Spleen (tissue), 13 donors: ENCODE measurements around the gene LSAMP. TPM values are rescaled to one million over a fixed set of nuclear protein-coding genes. Genes with fewer than 3 reads are reported as not detected.

ENCODE experiments used
- DNase-seq: peaks from one replicate; pipeline ENCODE4 v3.0.0-alpha.2; 2020
- H3K27ac ChIP-seq, 8 donors: fragments of 200-600 bp; sonication (generic) in 7 of 8; 1 replicate in 4 of 8; 2 replicates in 4 of 8; pipeline versions ENCODE4 v1.5.0 to v1.8.0; 2016 to 2021; ENCODE audit warnings: inconsistent platforms in 4 of 8, mild to moderate bottlenecking in 4 of 8, moderate library complexity in 1 of 8
- H3K27me3 ChIP-seq, 7 donors: fragments of 200-600 bp; sonication (generic) in 6 of 7; replicated peaks in 1 of 7; 1 replicate in 4 of 7; 2 replicates in 3 of 7; pipeline versions ENCODE4 v1.5.0 to v1.8.0; 2016 to 2021; ENCODE audit warnings: inconsistent platforms in 3 of 7, mild to moderate bottlenecking in 1 of 7
- H3K36me3 ChIP-seq, 6 donors: fragments of 200-600 bp; sonication (generic) in 5 of 6; 1 replicate in 4 of 6; 2 replicates in 2 of 6; pipeline versions ENCODE4 v1.5.0 to v1.8.0; 2016 to 2021; ENCODE audit warnings: inconsistent platforms in 2 of 6
- H3K4me1 ChIP-seq, 6 donors: fragments of 200-600 bp; sonication (generic) in 5 of 6; 1 replicate in 3 of 6; 2 replicates in 3 of 6; pipeline versions ENCODE4 v1.5.0 to v1.8.0; 2016 to 2021; ENCODE audit warnings: inconsistent platforms in 3 of 6
- H3K4me3 ChIP-seq, 8 donors: fragments of 200-600 bp; sonication (generic) in 7 of 8; 1 replicate in 4 of 8; 2 replicates in 4 of 8; pipeline versions ENCODE4 v1.5.0 to v1.8.0; 2016 to 2021; ENCODE audit warnings: inconsistent platforms in 4 of 8, mild to moderate bottlenecking in 4 of 8, moderate library complexity in 2 of 8
- H3K9me3 ChIP-seq, 8 donors: fragments of 200-600 bp; sonication (generic) in 7 of 8; 1 replicate in 4 of 8; 2 replicates in 4 of 8; pipeline versions ENCODE4 v1.5.0 to v1.8.0; 2016 to 2021; ENCODE audit warnings: inconsistent platforms in 4 of 8
- CTCF ChIP-seq, 11 experiments: fragments of 200-600 bp in 7 of 11; fragments of 450-650 bp in 4 of 11; sonication (generic) in 4 of 11; IDR thresholded peaks in 8 of 11; conservative IDR thresholded peaks in 3 of 11; 1 replicate in 7 of 11; 2 replicates in 4 of 11; pipeline versions ENCODE4 v1.4.0 to v1.8.0; 2016 to 2021; ENCODE audit warnings: antibody characterized with exemption in 11 of 11, inconsistent platforms in 4 of 11, mild to moderate bottlenecking in 1 of 11
- POLR2A ChIP-seq, 3 donors: fragments of 450-650 bp; IDR thresholded peaks; one replicate each; pipeline ENCODE4 v1.5.1; 2017; ENCODE audit warnings: antibody characterized with exemption in 3 of 3, mild to moderate bottlenecking in 1 of 3
- POLR2AphosphoS5 ChIP-seq, 3 donors: sonication (generic); formaldehyde crosslinking; IDR thresholded peaks; one replicate each; pipeline ENCODE4 v1.5.1; 2017; ENCODE audit warnings: antibody characterized with exemption in 3 of 3
- WGBS, 5 donors: extraction: QIAGEN DNeasy Blood & Tissue Kit in 3 of 5; methylation state at CpG; one replicate each; pipeline versions ENCODE4 v1.1.5 to v1.1.7; 2013 to 2018; 5-methylcytosine and 5-hydroxymethylcytosine counted together
- intact Hi-C: fragments of 100-400 bp; cut with DNase I; formaldehyde crosslinking; loops from one replicate; pipeline ENCODE4 v1.15.0; 2023; ENCODE audit warnings: low total_unique reads
- long read RNA-seq, 2 donors: transcript quantifications; one replicate each; lab custom pipeline, GENCODE V29; 2026
- polyA plus RNA-seq, 3 donors: library from polyadenylated mRNA; stranded (reverse); fragments of 200-250 nt; gene quantifications; one replicate each; pipeline ENCODE4 v1.2.1, GENCODE V29; 2013
- total RNA-seq, 7 donors: library from RNA; depleted of rRNA in 3 of 7; stranded (reverse); fragments of >200 nt in 3 of 7; fragmentation: NEBNext Ultra II Directional in 4 of 7; extraction: Animal tissue kit (Norgen Biotek cat#: 25700) in 4 of 7; gene quantifications; one replicate each; pipeline versions ENCODE4 v1.1.0 to v1.2.1, GENCODE V29; 2016 to 2021
- donor health status: healthy with polysubstance abuse.
- donor health status: DM: no; HTN: no; CAD: no; lungs with moderate emphysema.
- donor health status: DM: no; HTN: no; CAD: no.
- donor health status: Bipolar disorder and iron deficiency.
- donor health status: healthy.
- donor health status: DM: no; HTN: no; CAD: no.
- donor health status: DM: yes; HTN: yes; CAD: no.

The LSAMP gene
- total RNA-seq (1 to 10 TPM in 6 of 7 donors, under 1 TPM in 1; 0.98 to 6.8 (median 1.5) TPM), polyA plus RNA-seq (1 to 10 TPM in 1 of 3 donors, under 1 TPM in 2; 0.45 to 1.2 (median 0.57) TPM)
- long read RNA-seq, donor 1, full-length matches to known transcripts = 5 of 5 reads
- long read RNA-seq, donor 1, partial matches to known transcripts = 0 of 5 reads
- long read RNA-seq, donor 1, other reads (novel, unspliced or antisense) = 0 of 5 reads
- long read RNA-seq, donor 2, full-length matches to known transcripts = 5 of 5 reads
- long read RNA-seq, donor 2, partial matches to known transcripts = 0 of 5 reads
- long read RNA-seq, donor 2, other reads (novel, unspliced or antisense) = 0 of 5 reads

- TF ChIP-seq CTCF (IDR thresholded peaks at IDR 0.05 in 8 of 11, conservative IDR thresholded peaks at IDR 0.05 in 3 of 11) (no peak), POLR2AphosphoS5 (IDR thresholded peaks at IDR 0.05) (no peak), POLR2A (IDR thresholded peaks at IDR 0.05) (no peak)
- intact Hi-C loops = no loop called here
- WGBS, 5 donors = 3 to 9% (median 4%) methylated on average over 14 to 15 of the region's 15 CpGs
- H3K4me3 ChIP-seq = peak within 1 kb of the TSS in 1 of 8 donors; percentile 18
- no peaks in the 10 kb centered on the region for H3K9me3 ChIP-seq
- H3K4me1 ChIP-seq = no peaks in the 10 kb centered on the region
- H3K27me3 ChIP-seq = peaks cover 0 to 22% (median 0%) of the 10 kb centered on the region in 7 donors
- no peak within 1 kb of the TSS for H3K27ac ChIP-seq
- H3K36me3 ChIP-seq = no peaks in the 10 kb centered on the region
- no peak for DNase-seq
Observed at GRCh38 chr3:116445311-116445841, at the start of gene LSAMP. Gene LSAMP (minus strand): TSS chr3:116445487.

GRCh38 chr3:116492379-116492778 lies 47.1 kb upstream of the LSAMP start:
- 24 to 93% (median 73%) methylated on average over 2 of the region's 2 CpGs for WGBS, 5 donors
- no peak overlapping the region for H3K27ac ChIP-seq
- TF ChIP-seq POLR2AphosphoS5 (IDR thresholded peaks at IDR 0.05) = no peak
- no peak for TF ChIP-seq CTCF (IDR thresholded peaks at IDR 0.05 in 8 of 11, conservative IDR thresholded peaks at IDR 0.05 in 3 of 11)
- TF ChIP-seq POLR2A (IDR thresholded peaks at IDR 0.05) = no peak
- no peaks in the 10 kb centered on the region for H3K36me3 ChIP-seq
- H3K4me3 ChIP-seq = no peak overlapping the region
- H3K4me1 ChIP-seq = no peaks in the 10 kb centered on the region
- no peak for DNase-seq
- peaks cover 0 to 19% (median 0%) of the 10 kb centered on the region in 8 donors for H3K9me3 ChIP-seq
- no peaks in the 10 kb centered on the region for H3K27me3 ChIP-seq
- intact Hi-C loops = no loop called here

- Histone ChIP-seq H3K4me1 (no peaks in the 10 kb centered on the region), H3K9me3 (peaks cover 0 to 56% (median 20%) of the 10 kb centered on the region in 8 donors), H3K36me3 (no peaks in the 10 kb centered on the region), H3K27ac (no peak overlapping the region), H3K4me3 (no peak overlapping the region), H3K27me3 (no peaks in the 10 kb centered on the region)
- no peak for DNase-seq
- WGBS, 5 donors = 60 to 78% (median 69%) methylated on average over 4 of the region's 4 CpGs
- intact Hi-C loops = no loop called here
- TF ChIP-seq POLR2AphosphoS5 (IDR thresholded peaks at IDR 0.05) = no peak
- no peak for TF ChIP-seq POLR2A (IDR thresholded peaks at IDR 0.05)
- no peak for TF ChIP-seq CTCF (IDR thresholded peaks at IDR 0.05 in 8 of 11, conservative IDR thresholded peaks at IDR 0.05 in 3 of 11)
Observed at GRCh38 chr3:116483135-116483534, 37.8 kb upstream of the LSAMP start.

- no peak for TF ChIP-seq POLR2AphosphoS5 (IDR thresholded peaks at IDR 0.05)
- TF ChIP-seq CTCF (IDR thresholded peaks at IDR 0.05 in 8 of 11, conservative IDR thresholded peaks at IDR 0.05 in 3 of 11) = no peak
- TF ChIP-seq POLR2A (IDR thresholded peaks at IDR 0.05) = no peak
- intact Hi-C loops = no loop called here
- no peak overlapping the region for H3K27ac ChIP-seq
- no peaks in the 10 kb centered on the region for H3K27me3 ChIP-seq
- H3K4me1 ChIP-seq = no peaks in the 10 kb centered on the region
- peaks cover 0 to 35% (median 25%) of the 10 kb centered on the region in 8 donors for H3K9me3 ChIP-seq
- DNase-seq = no peak
- no peak overlapping the region for H3K4me3 ChIP-seq
- H3K36me3 ChIP-seq = no peaks in the 10 kb centered on the region
Observed at GRCh38 chr3:116476691-116477090, 31.4 kb upstream of the LSAMP start.
